Parathyroid adenoma (tissue), 2 donors: ENCODE data around the gene NPAS2.

Experiments
- H2AFZ ChIP-seq: fragments of 300-600 bp; sonication (generic); one replicate; pipeline ENCODE4 v1.7.0; 2017; ENCODE audit warnings: antibody characterized with exemption, mild to moderate bottlenecking
- H3K27ac ChIP-seq: fragments of 300-600 bp; sonication (generic); one replicate; pipeline ENCODE4 v1.7.0; 2017
- H3K27me3 ChIP-seq: fragments of 300-600 bp; sonication (generic); one replicate; pipeline ENCODE4 v1.7.0; 2017; ENCODE audit warnings: low read length; ENCODE audit not compliant: control insufficient read depth, insufficient read depth
- H3K36me3 ChIP-seq: fragments of 300-600 bp; sonication (generic); one replicate; pipeline ENCODE4 v1.7.0; 2017; ENCODE audit warnings: low read length; ENCODE audit not compliant: control insufficient read depth, insufficient read depth
- H3K4me1 ChIP-seq: fragments of 300-600 bp; sonication (generic); one replicate; pipeline ENCODE4 v1.7.0; 2017; ENCODE audit warnings: control low read depth
- H3K4me2 ChIP-seq: fragments of 300-600 bp; sonication (generic); one replicate; pipeline ENCODE4 v1.7.0; 2017; ENCODE audit warnings: low read length
- H3K4me3 ChIP-seq: fragments of 300-600 bp; sonication (generic); one replicate; pipeline ENCODE4 v1.7.0; 2017; ENCODE audit warnings: low read depth, low read length
- H3K79me2 ChIP-seq: fragments of 300-600 bp; sonication (generic); one replicate; pipeline ENCODE4 v1.7.0; 2017; ENCODE audit warnings: control low read depth
- H3K9ac ChIP-seq: fragments of 300-600 bp; sonication (generic); one replicate; pipeline ENCODE4 v1.7.0; 2017; ENCODE audit warnings: mild to moderate bottlenecking
- H3K9me3 ChIP-seq: fragments of 300-600 bp; sonication (generic); one replicate; pipeline ENCODE4 v1.7.0; 2017; ENCODE audit warnings: low read length; ENCODE audit not compliant: control insufficient read depth
- TF ChIP-seq, protein P1 (sequence below): fragments of 300-600 bp; sonication (generic); IDR thresholded peaks from one replicate; pipeline ENCODE4 v1.7.0; 2017; ENCODE audit warnings: antibody characterized with exemption, mild to moderate bottlenecking
- donor health status: primary hyperparathyroidism.

Gene NPAS2

DNA sequence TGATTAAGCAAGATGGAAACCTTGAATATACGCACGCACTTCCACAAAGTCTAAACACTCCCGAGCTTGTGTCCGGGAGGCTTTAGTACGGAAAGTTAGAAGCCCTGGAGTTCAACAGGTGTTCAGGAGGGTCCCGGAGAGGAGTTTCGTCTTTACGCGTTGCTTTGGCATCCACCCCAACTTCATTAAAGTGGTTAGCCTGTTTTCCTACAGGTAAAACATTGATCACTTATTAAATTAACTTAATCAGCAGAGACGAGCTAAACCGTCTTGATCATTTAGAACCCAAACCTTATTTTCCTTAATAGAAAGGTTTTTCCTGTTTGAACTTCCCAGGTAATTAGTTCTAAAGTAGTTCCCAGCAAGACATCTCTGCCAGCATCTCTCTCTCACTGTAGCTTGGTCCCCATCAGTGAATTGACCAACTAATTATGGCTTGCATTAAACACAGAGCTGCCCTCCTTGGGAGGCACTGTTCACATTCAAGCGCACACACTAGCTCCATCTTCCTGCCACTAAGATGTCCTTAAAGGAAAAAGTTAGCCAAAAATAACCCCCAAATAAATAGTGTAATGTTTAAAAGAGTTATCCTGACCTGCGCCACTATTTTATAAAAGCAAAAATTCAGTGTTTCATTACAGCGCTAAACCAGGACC, 1.4 kb downstream of the NPAS2 start:
- H3K4me2 ChIP-seq, result no peak overlapping the region
- no peaks in the 10 kb centered on the region for H3K79me2 ChIP-seq
- no peak overlapping the region for H3K4me3 ChIP-seq
- no peak overlapping the region for H2AFZ ChIP-seq
- H3K36me3 ChIP-seq, result no peaks in the 10 kb centered on the region
- H3K4me1 ChIP-seq, result no peaks in the 10 kb centered on the region
- no peak overlapping the region for H3K9ac ChIP-seq
- no peaks in the 10 kb centered on the region for H3K27me3 ChIP-seq
- TF ChIP-seq, protein P1, sequence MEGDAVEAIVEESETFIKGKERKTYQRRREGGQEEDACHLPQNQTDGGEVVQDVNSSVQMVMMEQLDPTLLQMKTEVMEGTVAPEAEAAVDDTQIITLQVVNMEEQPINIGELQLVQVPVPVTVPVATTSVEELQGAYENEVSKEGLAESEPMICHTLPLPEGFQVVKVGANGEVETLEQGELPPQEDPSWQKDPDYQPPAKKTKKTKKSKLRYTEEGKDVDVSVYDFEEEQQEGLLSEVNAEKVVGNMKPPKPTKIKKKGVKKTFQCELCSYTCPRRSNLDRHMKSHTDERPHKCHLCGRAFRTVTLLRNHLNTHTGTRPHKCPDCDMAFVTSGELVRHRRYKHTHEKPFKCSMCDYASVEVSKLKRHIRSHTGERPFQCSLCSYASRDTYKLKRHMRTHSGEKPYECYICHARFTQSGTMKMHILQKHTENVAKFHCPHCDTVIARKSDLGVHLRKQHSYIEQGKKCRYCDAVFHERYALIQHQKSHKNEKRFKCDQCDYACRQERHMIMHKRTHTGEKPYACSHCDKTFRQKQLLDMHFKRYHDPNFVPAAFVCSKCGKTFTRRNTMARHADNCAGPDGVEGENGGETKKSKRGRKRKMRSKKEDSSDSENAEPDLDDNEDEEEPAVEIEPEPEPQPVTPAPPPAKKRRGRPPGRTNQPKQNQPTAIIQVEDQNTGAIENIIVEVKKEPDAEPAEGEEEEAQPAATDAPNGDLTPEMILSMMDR, result no peak
- H3K9me3 ChIP-seq, result no peaks in the 10 kb centered on the region
- no peak overlapping the region for H3K27ac ChIP-seq

DNA sequence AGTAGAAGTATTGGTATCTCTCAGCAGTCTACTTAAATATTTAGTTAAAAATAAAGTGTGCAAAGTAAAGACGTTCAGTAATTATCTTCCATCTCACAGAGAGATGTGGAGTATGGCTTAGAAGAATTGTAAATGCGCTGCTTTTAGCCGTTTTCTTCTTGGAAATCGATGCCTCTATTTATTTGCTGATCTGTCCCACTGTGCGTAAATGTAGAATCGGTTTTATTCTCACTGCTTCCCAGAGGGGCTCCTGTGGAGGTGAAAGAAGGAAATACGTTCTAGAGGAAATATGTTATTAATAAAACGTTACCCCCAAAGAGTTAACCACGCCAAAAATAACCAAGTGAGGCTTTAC, 1.9 kb downstream of the NPAS2 start:
- Histone ChIP-seq H3K36me3 (no peaks in the 10 kb centered on the region), H2AFZ (no peak overlapping the region), H3K9ac (no peak overlapping the region), H3K4me3 (no peak overlapping the region), H3K4me2 (no peak overlapping the region), H3K9me3 (no peaks in the 10 kb centered on the region), H3K4me1 (no peaks in the 10 kb centered on the region), H3K27me3 (no peaks in the 10 kb centered on the region), H3K79me2 (no peaks in the 10 kb centered on the region), H3K27ac (no peak overlapping the region)
- TF ChIP-seq, protein P1, result no peak

DNA sequence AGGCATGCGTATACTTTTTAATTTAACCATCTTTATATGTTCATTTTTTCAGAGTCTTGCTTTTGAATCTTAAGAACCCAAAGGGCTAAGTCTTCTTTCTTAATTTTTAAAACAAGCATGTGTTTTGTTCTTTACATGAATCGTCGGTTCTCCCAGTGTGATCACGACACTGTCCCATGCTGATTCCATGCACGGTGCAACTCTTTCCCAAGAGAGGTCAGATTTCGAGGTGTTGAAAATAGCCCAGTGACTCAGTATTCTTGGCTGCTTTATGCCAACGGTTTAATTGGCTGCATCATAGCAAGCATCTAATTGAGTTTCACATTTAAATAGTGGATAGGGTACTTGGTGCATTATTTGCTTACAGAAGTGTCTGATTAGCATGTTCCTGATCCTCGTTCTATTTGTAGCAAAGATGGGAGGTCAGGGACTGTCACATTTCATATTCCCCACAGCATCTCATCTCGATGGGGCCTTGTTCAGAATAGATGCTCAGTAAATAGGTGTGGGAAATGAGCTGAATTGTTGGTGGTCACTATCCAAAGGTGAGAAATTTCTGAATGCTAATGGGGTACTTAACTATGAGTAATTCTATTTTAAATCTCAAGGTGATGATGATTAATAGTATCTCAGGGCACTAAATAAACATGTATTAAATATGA, 2.8 kb downstream of the NPAS2 start:
- Histone ChIP-seq H3K4me2 (no peak overlapping the region), H3K36me3 (no peaks in the 10 kb centered on the region), H3K4me3 (no peak overlapping the region), H3K79me2 (no peaks in the 10 kb centered on the region), H3K27me3 (no peaks in the 10 kb centered on the region), H2AFZ (no peak overlapping the region), H3K4me1 (no peaks in the 10 kb centered on the region), H3K9me3 (no peaks in the 10 kb centered on the region), H3K27ac (no peak overlapping the region), H3K9ac (no peak overlapping the region)
- TF ChIP-seq, protein P1, result no peak

DNA sequence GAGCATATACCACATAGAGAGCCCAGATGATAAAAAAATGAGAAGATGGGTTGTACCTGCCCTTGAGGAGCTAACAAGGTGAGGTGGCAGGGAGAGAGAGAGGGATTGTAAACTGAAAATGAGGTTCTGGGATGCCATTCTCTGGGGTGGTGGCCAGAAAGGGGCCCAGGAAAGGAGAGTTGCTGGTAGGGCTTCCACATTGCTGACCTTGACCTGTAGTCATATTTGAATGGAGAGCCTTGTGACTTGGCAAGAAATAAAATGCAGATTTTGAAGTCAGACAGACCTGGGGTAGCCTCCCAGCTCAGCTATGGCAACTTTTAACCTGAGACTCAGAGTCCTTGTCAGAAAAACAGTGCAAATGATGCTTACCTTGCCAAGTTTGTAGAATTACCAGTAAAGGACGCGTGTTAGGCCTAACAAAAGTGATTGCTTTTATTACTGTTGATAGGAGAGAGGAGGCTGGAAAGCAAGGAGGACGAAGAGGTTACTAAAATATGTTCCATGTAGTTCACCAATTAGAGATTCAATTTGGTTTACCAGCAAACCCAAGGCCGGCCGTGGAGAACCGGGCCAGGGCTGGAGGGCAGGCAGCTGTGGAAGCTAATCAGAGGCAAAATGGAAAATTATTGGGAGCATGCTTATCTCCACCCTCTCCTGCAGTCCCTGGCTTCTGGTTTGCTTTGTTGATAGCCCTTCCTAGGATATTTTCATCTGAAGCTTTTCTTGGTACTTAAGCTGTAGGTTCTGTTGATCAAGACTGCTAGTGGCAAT, 3.9 kb downstream of the NPAS2 start:
- TF ChIP-seq, protein P1, result no peak
- Histone ChIP-seq H3K4me3 (no peak overlapping the region), H3K4me1 (no peaks in the 10 kb centered on the region), H2AFZ (no peak overlapping the region), H3K9ac (no peak overlapping the region), H3K4me2 (no peak overlapping the region), H3K79me2 (no peaks in the 10 kb centered on the region), H3K27me3 (no peaks in the 10 kb centered on the region), H3K27ac (no peak overlapping the region), H3K36me3 (no peaks in the 10 kb centered on the region), H3K9me3 (no peaks in the 10 kb centered on the region)
